Measurements from ENCODE around the gene CFAP61.
"Not testable (repeated sequence)": the region's sequence is repeated elsewhere in the genome, so short reads cannot be mapped to it uniquely, and the experiment has no call there.

Gene CFAP61

GRCh38 chr20:20241976-20242375 lies 189.6 kb downstream of the CFAP61 start:
- no peak for DNase-seq

GRCh38 chr20:20244384-20244783 lies 192.1 kb downstream of the CFAP61 start:
- not testable (repeated sequence) for DNase-seq

- no peak for DNase-seq
These were observed 194.8 kb downstream of the CFAP61 start for GRCh38 chr20:20246996-20247633.

- DNase-seq: no peak
These were observed 196.4 kb downstream of the CFAP61 start for GRCh38 chr20:20248620-20249200.

GRCh38 chr20:20251317-20251716 lies 199.0 kb downstream of the CFAP61 start:
- no peak for DNase-seq

- no peak for DNase-seq
These were observed 199.5 kb downstream of the CFAP61 start for GRCh38 chr20:20251836-20252235.

GRCh38 chr20:20253039-20253743 lies 200.9 kb downstream of the CFAP61 start:
- no peak for DNase-seq

GRCh38 chr20:20253744-20254330 lies 201.5 kb downstream of the CFAP61 start:
- DNase-seq: no peak

GRCh38 chr20:20255099-20255498 lies 202.8 kb downstream of the CFAP61 start:
- DNase-seq: no peak

- DNase-seq: no peak
These were observed 207.2 kb downstream of the CFAP61 start for GRCh38 chr20:20259533-20259932.

GRCh38 chr20:20261159-20261558 lies 208.8 kb downstream of the CFAP61 start:
- DNase-seq: no peak

GRCh38 chr20:20265210-20265609 lies 212.9 kb downstream of the CFAP61 start:
- DNase-seq: no peak

GRCh38 chr20:20266552-20266951 lies 214.2 kb downstream of the CFAP61 start:
- no peak for DNase-seq

GRCh38 chr20:20267685-20268370 lies 215.5 kb downstream of the CFAP61 start:
- no peak for DNase-seq

- no peak for DNase-seq
These were observed 218.9 kb downstream of the CFAP61 start for GRCh38 chr20:20271271-20271670.

GRCh38 chr20:20272686-20273085 lies 220.4 kb downstream of the CFAP61 start:
- no peak for DNase-seq

GRCh38 chr20:20273286-20273685 lies 221.0 kb downstream of the CFAP61 start:
- no peak for DNase-seq

- DNase-seq: no peak
These were observed 222.5 kb downstream of the CFAP61 start for GRCh38 chr20:20274821-20275220.

GRCh38 chr20:20275636-20276035 lies 223.3 kb downstream of the CFAP61 start:
- DNase-seq: no peak

GRCh38 chr20:20276811-20277530 lies 224.6 kb downstream of the CFAP61 start:
- DNase-seq: no peak

GRCh38 chr20:20277894-20278335 lies 225.6 kb downstream of the CFAP61 start:
- DNase-seq: no peak

GRCh38 chr20:20286061-20286460 lies 233.7 kb downstream of the CFAP61 start:
- DNase-seq: no peak

GRCh38 chr20:20289331-20289730 lies 237.0 kb downstream of the CFAP61 start:
- no peak for DNase-seq
